HepG2 (cell line): ENCODE results near the gene LTBR. TPM values are rescaled to one million over a fixed set of nuclear protein-coding genes. Genes with fewer than 3 reads are reported as not detected.

ENCODE experiments used
- BRCA1 ChIP-seq: sonication (generic); formaldehyde crosslinking; IDR thresholded peaks from 2 replicates; pipeline ENCODE4 v1.4.0; 2020; ENCODE audit warnings: missing genetic modification reagents
- FOXK2 ChIP-seq: fragments of 450-650 bp; IDR thresholded peaks from 2 replicates; pipeline ENCODE4 v1.6.1; 2016
- HNF4A ChIP-seq: sonication (generic); formaldehyde crosslinking; IDR thresholded peaks from 2 replicates; pipeline ENCODE4 v1.4.0; 2020; ENCODE audit warnings: missing genetic modification reagents
- KMT2B ChIP-seq: IDR thresholded peaks from 2 replicates; pipeline ENCODE4 v1.6.1; 2016; ENCODE audit warnings: missing genetic modification reagents, missing compliant biosample characterization
- NR2F1 ChIP-seq, 2 experiments: fragments of 450-650 bp in 1 of 2; formaldehyde crosslinking in 1 of 2; IDR thresholded peaks; 2 replicates each; pipeline versions ENCODE4 v1.5.0 to v1.6.1; 2016 to 2020; ENCODE audit warnings: mild to moderate bottlenecking in 1 of 2, missing compliant biosample characterization in 1 of 2, missing genetic modification reagents in 1 of 2, moderate library complexity in 1 of 2
- RARA ChIP-seq: IDR thresholded peaks from 2 replicates; pipeline ENCODE4 v1.6.1; 2016; ENCODE audit warnings: missing genetic modification reagents, missing compliant biosample characterization
- SIN3A ChIP-seq: IDR thresholded peaks from 2 replicates; pipeline ENCODE4 v1.6.1; 2011; ENCODE audit warnings: low read depth, mild to moderate bottlenecking, control low read depth, low read length, borderline replicate concordance
- SPEN ChIP-seq: sonication (generic); formaldehyde crosslinking; IDR thresholded peaks from 2 replicates; pipeline ENCODE4 v1.5.1; 2020; ENCODE audit warnings: low read depth, mild to moderate bottlenecking, missing genetic modification reagents
- TRAFD1 ChIP-seq: sonication (generic); formaldehyde crosslinking; IDR thresholded peaks from 2 replicates; pipeline ENCODE4 v1.5.1; 2020; ENCODE audit warnings: missing genetic modification reagents, mild to moderate bottlenecking, borderline replicate concordance
- ZBTB7B ChIP-seq: sonication (generic); formaldehyde crosslinking; IDR thresholded peaks from 2 replicates; pipeline ENCODE4 v1.4.0; 2020; ENCODE audit warnings: missing genetic modification reagents
- ZNF788 ChIP-seq: sonication (generic); formaldehyde crosslinking; IDR thresholded peaks from 2 replicates; pipeline ENCODE4 v1.5.0; 2020; ENCODE audit warnings: mild to moderate bottlenecking, missing genetic modification reagents, borderline replicate concordance
- polyA plus RNA-seq, 8 experiments: library from polyadenylated mRNA; depleted of rRNA in 3 of 8; stranded (reverse) in 7 of 8; unstranded in 1 of 8; fragments of >200 nt; fragmentation: Illumina TruSeq in 4 of 8; extraction: Trizol in 4 of 8; gene quantifications; 2 replicates each; pipeline versions ENCODE4 v1.2.1 to v1.2.3, GENCODE V29; 2011 to 2016; ENCODE audit warnings: low read depth in 4 of 8, missing spikeins in 1 of 8, mixed read lengths in 1 of 8; ENCODE audit not compliant: insufficient read depth in 1 of 8
- total RNA-seq, 5 experiments: library from RNA; depleted of rRNA; stranded (reverse); fragments of >200 nt; fragmentation: Illumina TruSeq; extraction: Trizol; gene quantifications; 2 replicates each; pipeline ENCODE4 v1.2.3, GENCODE V29; 2016; ENCODE audit warnings: low read depth in 1 of 5
- TF ChIP-seq, protein P1 (sequence below): sonication (generic); formaldehyde crosslinking; IDR thresholded peaks from 2 replicates; pipeline ENCODE4 v1.5.1; 2020; ENCODE audit warnings: missing genetic modification reagents, mild to moderate bottlenecking, borderline replicate concordance
- TF ChIP-seq, protein P2 (sequence below): sonication (generic); formaldehyde crosslinking; IDR thresholded peaks from 2 replicates; pipeline ENCODE4 v1.8.1; 2023; ENCODE audit warnings: mild to moderate bottlenecking, moderate library complexity, missing genetic modification reagents
- TF ChIP-seq, protein P3 (sequence below): sonication (generic); formaldehyde crosslinking; IDR thresholded peaks from 2 replicates; pipeline ENCODE4 v1.5.0; 2020; ENCODE audit warnings: mild to moderate bottlenecking, missing genetic modification reagents, borderline replicate concordance

The LTBR gene
- total and polyA plus RNA-seq, 2 of the 13 experiments (the other 11 are each of a cell fraction or from before 2014, with no cell fraction given), result 31.4 to 34.8 TPM

DNA sequence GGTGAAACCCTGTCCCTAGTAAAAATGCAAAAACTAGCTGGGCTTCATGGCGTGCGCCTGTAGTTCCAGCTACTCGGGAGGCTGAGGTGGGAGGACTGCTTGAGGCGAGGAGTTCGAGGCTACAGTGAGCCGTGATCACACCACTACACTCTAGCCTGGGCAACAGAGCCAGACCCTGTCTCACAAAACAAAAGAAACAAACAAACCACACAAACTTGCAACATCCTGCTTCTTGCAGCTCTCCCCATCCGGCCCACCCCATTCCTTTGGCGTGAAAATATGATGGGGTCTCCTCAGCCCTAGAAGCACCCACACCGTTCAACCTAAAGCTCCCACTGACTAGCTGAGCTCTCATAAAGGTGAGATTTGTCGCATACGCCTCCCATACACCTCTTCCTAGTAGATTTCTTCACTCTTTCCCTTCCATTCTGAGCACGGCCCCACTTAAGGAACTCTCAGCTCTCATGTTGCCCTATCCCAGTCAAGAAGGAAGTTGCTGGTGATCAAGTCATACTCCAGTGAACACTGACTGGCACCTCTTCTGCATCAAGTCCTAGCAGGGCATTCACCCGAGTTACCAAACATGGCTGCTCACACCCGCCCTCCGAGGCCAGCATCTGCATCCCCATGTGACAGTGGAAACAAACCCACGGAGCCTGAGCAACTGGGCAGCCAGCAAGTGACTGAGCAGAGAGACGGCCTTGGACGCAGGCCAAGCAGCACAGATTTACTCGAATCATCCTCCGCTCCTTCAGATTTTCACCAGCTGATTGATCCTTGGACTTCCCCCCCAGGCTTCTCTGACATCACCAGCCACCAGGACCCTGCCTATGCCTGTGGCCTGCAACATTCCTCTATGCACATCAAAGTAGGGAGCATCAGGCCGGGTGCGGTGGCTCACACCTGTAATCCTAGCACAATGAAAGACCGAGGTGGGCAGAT lies 41.9 kb downstream of the LTBR start (continued):
- TF ChIP-seq, protein P1, sequence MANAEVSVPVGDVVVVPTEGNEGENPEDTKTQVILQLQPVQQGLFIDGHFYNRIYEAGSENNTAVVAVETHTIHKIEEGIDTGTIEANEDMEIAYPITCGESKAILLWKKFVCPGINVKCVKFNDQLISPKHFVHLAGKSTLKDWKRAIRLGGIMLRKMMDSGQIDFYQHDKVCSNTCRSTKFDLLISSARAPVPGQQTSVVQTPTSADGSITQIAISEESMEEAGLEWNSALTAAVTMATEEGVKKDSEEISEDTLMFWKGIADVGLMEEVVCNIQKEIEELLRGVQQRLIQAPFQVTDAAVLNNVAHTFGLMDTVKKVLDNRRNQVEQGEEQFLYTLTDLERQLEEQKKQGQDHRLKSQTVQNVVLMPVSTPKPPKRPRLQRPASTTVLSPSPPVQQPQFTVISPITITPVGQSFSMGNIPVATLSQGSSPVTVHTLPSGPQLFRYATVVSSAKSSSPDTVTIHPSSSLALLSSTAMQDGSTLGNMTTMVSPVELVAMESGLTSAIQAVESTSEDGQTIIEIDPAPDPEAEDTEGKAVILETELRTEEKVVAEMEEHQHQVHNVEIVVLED (CRISPR knock-in tag), result no peak
- TF ChIP-seq, protein P2, sequence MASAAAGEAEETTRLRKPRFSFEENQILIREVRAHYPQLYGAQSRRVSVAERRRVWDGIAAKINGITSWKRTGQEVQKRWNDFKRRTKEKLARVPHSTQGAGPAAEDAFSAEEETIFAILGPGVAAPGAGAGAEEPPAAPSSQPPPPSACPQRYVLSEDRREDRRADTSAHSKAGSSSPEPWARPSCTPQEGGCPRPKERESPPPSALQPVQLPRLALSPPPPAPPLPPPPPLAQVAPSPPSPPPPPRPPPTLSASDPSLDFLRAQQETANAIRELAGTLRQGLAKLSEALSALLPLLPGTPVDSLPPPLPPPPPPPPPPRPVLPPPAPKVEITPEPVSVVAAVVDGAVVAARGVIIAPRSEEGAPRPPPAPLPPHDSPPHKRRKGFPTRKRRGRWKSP (CRISPR knock-in tag), result 0 out of 2 replicates have a peak, but pooled peaks have one; percentile 26
- TF ChIP-seq HNF4A, result peak; percentile 39; the same call in 1 of the 2 replicates
- no peak for TF ChIP-seq SIN3A
- TF ChIP-seq KMT2B (CRISPR knock-in tag), result no peak
- TF ChIP-seq SPEN (CRISPR knock-in tag), result no peak
- no peak for TF ChIP-seq ZNF788
- TF ChIP-seq, protein P3, sequence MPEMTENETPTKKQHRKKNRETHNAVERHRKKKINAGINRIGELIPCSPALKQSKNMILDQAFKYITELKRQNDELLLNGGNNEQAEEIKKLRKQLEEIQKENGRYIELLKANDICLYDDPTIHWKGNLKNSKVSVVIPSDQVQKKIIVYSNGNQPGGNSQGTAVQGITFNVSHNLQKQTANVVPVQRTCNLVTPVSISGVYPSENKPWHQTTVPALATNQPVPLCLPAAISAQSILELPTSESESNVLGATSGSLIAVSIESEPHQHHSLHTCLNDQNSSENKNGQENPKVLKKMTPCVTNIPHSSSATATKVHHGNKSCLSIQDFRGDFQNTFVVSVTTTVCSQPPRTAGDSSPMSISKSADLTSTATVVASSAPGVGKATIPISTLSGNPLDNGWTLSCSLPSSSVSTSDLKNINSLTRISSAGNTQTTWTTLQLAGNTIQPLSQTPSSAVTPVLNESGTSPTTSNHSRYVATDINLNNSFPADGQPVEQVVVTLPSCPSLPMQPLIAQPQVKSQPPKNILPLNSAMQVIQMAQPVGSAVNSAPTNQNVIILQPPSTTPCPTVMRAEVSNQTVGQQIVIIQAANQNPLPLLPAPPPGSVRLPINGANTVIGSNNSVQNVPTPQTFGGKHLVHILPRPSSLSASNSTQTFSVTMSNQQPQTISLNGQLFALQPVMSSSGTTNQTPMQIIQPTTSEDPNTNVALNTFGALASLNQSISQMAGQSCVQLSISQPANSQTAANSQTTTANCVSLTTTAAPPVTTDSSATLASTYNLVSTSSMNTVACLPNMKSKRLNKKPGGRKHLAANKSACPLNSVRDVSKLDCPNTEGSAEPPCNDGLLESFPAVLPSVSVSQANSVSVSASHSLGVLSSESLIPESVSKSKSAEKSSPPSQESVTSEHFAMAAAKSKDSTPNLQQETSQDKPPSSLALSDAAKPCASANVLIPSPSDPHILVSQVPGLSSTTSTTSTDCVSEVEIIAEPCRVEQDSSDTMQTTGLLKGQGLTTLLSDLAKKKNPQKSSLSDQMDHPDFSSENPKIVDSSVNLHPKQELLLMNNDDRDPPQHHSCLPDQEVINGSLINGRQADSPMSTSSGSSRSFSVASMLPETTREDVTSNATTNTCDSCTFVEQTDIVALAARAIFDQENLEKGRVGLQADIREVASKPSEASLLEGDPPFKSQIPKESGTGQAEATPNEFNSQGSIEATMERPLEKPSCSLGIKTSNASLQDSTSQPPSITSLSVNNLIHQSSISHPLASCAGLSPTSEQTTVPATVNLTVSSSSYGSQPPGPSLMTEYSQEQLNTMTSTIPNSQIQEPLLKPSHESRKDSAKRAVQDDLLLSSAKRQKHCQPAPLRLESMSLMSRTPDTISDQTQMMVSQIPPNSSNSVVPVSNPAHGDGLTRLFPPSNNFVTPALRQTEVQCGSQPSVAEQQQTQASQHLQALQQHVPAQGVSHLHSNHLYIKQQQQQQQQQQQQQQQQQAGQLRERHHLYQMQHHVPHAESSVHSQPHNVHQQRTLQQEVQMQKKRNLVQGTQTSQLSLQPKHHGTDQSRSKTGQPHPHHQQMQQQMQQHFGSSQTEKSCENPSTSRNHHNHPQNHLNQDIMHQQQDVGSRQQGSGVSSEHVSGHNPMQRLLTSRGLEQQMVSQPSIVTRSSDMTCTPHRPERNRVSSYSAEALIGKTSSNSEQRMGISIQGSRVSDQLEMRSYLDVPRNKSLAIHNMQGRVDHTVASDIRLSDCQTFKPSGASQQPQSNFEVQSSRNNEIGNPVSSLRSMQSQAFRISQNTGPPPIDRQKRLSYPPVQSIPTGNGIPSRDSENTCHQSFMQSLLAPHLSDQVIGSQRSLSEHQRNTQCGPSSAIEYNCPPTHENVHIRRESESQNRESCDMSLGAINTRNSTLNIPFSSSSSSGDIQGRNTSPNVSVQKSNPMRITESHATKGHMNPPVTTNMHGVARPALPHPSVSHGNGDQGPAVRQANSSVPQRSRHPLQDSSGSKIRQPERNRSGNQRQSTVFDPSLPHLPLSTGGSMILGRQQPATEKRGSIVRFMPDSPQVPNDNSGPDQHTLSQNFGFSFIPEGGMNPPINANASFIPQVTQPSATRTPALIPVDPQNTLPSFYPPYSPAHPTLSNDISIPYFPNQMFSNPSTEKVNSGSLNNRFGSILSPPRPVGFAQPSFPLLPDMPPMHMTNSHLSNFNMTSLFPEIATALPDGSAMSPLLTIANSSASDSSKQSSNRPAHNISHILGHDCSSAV (CRISPR knock-in tag), result no peak
- no peak for TF ChIP-seq BRCA1 (CRISPR knock-in tag)
- no peak for TF ChIP-seq FOXK2
- no peak for TF ChIP-seq TRAFD1
- TF ChIP-seq NR2F1 (CRISPR knock-in tag; IDR thresholded peaks at IDR 0.05), result no peak
- no peak for TF ChIP-seq RARA (CRISPR knock-in tag)
- TF ChIP-seq ZBTB7B, result no peak
